Measurements from ENCODE around the gene ILDR2. TPM values are rescaled to one million over a fixed set of nuclear protein-coding genes. Genes with fewer than 3 reads are reported as not detected.

The ILDR2 gene
- total RNA-seq, 2 donors from 2014 or later = 0.85 to 1.3 TPM

GRCh38 chr1:166869318-166870099, 105.8 kb downstream of the ILDR2 start:
- intact Hi-C loops (cut with DNase I, micrococcal nuclease) = no loop called here
- ATAC-seq (no peak), DNase-seq (no peak)

GRCh38 chr1:166868639-166869038, 106.7 kb downstream of the ILDR2 start:
- ATAC-seq = no peak
- intact Hi-C loops (cut with DNase I, micrococcal nuclease) = no loop called here
- DNase-seq = no peak

- DNase-seq = no peak
- no peak for ATAC-seq
- intact Hi-C loops (cut with DNase I, micrococcal nuclease) = no loop called here
Observed at GRCh38 chr1:166865926-166866325, 109.4 kb downstream of the ILDR2 start.

- ATAC-seq = no peak
- DNase-seq = no peak
- intact Hi-C loops (cut with DNase I, micrococcal nuclease) = no loop called here
Observed at GRCh38 chr1:166859597-166859996, 115.7 kb downstream of the ILDR2 start.

GRCh38 chr1:166858726-166859419, 116.5 kb downstream of the ILDR2 start:
- no peak for DNase-seq
- intact Hi-C loops (cut with DNase I, micrococcal nuclease) = no loop called here
- no peak for ATAC-seq

Other genes starting within 250 kb of the ILDR2 start
- 10 to 100 TPM; 27.5 to 30.3 TPM for gene POGK, start 136.1 kb downstream of the ILDR2 start, total RNA-seq
- gene TADA1, start 99.3 kb downstream of the ILDR2 start, total RNA-seq = 10 to 100 TPM in 1 of 2 donors, 1 to 10 TPM in 1; 9.5 to 11.6 TPM
- gene MAEL, start 13.7 kb upstream of the ILDR2 start, total RNA-seq = not detected
- 100 to 1,000 TPM; 584 to 629 TPM for gene GPA33, start 114.8 kb upstream of the ILDR2 start, total RNA-seq
- under 1 TPM in 1 of 2 donors, not detected in 1; 0.34 TPM for gene STYXL2, start 118.5 kb upstream of the ILDR2 start, total RNA-seq
- 10 to 100 TPM; 14.3 to 16.4 TPM for gene POU2F1, start 245.3 kb upstream of the ILDR2 start, total RNA-seq

Measured in left colon (tissue), 2 donors.